OCI-LY3 (cell line): ENCODE results near the gene ZNF121.
"Not testable (repeated sequence)": the region's sequence is repeated elsewhere in the genome, so short reads cannot be mapped to it uniquely, and the experiment has no call there.

Experiments
- H2AFZ ChIP-seq: fragments of 200-600, 300-600 bp; shearing (Covaris generic); 2 replicates; pipeline ENCODE4 v1.6.0; 2014; ENCODE audit warnings: antibody characterized with exemption, low read depth, low read length
- H3K27ac ChIP-seq: fragments of 200-600, 300-600 bp; sonication (generic); 2 replicates; pipeline ENCODE4 v1.5.1; 2014; ENCODE audit warnings: mild to moderate bottlenecking, low read length, moderate library complexity, mixed read lengths
- H3K27me3 ChIP-seq: fragments of 200-600, 300-600 bp; sonication (generic); 2 replicates; pipeline ENCODE4 v1.6.1; 2014; ENCODE audit warnings: low read depth, low read length, mixed read lengths
- H3K36me3 ChIP-seq: fragments of 200-600, 300-600 bp; sonication (generic); replicated peaks from 2 replicates; pipeline ENCODE3; 2014; ENCODE audit warnings: low read depth, low read length, mixed read lengths
- H3K4me1 ChIP-seq: fragments of 300-600, 200-600 bp; sonication (generic); 2 replicates; pipeline ENCODE4 v1.6.1; 2014; ENCODE audit warnings: low read length, mixed read lengths
- H3K4me2 ChIP-seq: fragments of 200-600, 300-600 bp; sonication (generic); 2 replicates; pipeline ENCODE4 v1.6.1; 2014; ENCODE audit warnings: low read length, mixed read lengths
- H3K4me3 ChIP-seq: fragments of 300-600, 200-600 bp; sonication (generic); 2 replicates; pipeline ENCODE4 v1.5.1; 2014; ENCODE audit warnings: antibody characterized with exemption, mild to moderate bottlenecking, low read length, moderate library complexity
- H3K79me2 ChIP-seq: fragments of 300-600, 200-600 bp; shearing (Covaris generic); 2 replicates; pipeline ENCODE4 v1.6.1; 2014; ENCODE audit warnings: mild to moderate bottlenecking, low read length, mixed read lengths
- H3K9ac ChIP-seq: fragments of 300-600, 200-600 bp; shearing (Covaris generic); 2 replicates; pipeline ENCODE4 v1.6.0; 2014; ENCODE audit warnings: mild to moderate bottlenecking, low read length, moderate library complexity
- H3K9me3 ChIP-seq: fragments of 200-600, 300-600 bp; shearing (Covaris generic); 2 replicates; pipeline ENCODE4 v1.6.1; 2014; ENCODE audit warnings: low read length, mixed read lengths; ENCODE audit not compliant: insufficient read depth
- H4K20me1 ChIP-seq: fragments of 200-600, 300-600 bp; sonication (generic); 2 replicates; pipeline ENCODE4 v1.6.1; 2016; ENCODE audit warnings: low read length, mixed read lengths; ENCODE audit not compliant: insufficient read depth
- EZH2phosphoT487 ChIP-seq: fragments of 200-600 bp; shearing (Covaris generic); IDR thresholded peaks from 2 replicates; pipeline ENCODE4 v1.6.1; 2018; ENCODE audit warnings: antibody characterized with exemption, mixed run types, low read depth
- TF ChIP-seq, protein P1 (sequence below): fragments of 200-600, 300-600 bp; sonication (generic); IDR thresholded peaks from 2 replicates; pipeline ENCODE4 v1.5.1; 2014; ENCODE audit warnings: antibody characterized with exemption, low read length, low read depth

Gene ZNF121

DNA sequence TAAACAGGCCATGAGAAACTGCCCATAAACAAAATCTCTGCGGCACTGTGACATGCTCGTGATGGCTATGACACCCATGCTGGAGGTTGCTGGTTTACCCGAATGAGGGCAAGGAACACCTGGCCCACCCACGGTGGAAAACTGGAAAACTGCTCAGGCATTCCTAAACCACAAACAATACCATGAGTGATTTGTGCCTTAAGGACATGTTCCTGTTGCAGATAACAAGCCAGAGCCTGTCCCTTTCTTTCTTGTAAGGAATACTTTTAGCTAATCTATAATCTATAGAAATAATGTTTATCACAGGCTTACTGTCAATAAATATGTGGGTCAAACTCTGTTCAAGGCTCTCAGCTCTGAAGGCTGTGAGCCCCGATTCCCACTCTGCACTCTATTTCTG, 24.6 kb upstream of the ZNF121 start:
- TF ChIP-seq, protein P1, sequence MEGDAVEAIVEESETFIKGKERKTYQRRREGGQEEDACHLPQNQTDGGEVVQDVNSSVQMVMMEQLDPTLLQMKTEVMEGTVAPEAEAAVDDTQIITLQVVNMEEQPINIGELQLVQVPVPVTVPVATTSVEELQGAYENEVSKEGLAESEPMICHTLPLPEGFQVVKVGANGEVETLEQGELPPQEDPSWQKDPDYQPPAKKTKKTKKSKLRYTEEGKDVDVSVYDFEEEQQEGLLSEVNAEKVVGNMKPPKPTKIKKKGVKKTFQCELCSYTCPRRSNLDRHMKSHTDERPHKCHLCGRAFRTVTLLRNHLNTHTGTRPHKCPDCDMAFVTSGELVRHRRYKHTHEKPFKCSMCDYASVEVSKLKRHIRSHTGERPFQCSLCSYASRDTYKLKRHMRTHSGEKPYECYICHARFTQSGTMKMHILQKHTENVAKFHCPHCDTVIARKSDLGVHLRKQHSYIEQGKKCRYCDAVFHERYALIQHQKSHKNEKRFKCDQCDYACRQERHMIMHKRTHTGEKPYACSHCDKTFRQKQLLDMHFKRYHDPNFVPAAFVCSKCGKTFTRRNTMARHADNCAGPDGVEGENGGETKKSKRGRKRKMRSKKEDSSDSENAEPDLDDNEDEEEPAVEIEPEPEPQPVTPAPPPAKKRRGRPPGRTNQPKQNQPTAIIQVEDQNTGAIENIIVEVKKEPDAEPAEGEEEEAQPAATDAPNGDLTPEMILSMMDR = no peak
- TF ChIP-seq EZH2phosphoT487 = no peak
- Histone ChIP-seq H3K9ac (no peak overlapping the region), H3K4me2 (no peak overlapping the region), H2AFZ (no peak overlapping the region), H3K4me1 (no peaks in the 10 kb centered on the region), H3K27ac (no peak overlapping the region), H3K79me2 (no peaks in the 10 kb centered on the region), H4K20me1 (no peaks in the 10 kb centered on the region; the same call in 1 of the 2 replicates), H3K4me3 (no peak overlapping the region), H3K27me3 (no peaks in the 10 kb centered on the region), H3K9me3 (peaks cover 8% of the 10 kb centered on the region; the same call in 1 of the 2 replicates), H3K36me3 (peaks cover 61% of the 10 kb centered on the region)

DNA sequence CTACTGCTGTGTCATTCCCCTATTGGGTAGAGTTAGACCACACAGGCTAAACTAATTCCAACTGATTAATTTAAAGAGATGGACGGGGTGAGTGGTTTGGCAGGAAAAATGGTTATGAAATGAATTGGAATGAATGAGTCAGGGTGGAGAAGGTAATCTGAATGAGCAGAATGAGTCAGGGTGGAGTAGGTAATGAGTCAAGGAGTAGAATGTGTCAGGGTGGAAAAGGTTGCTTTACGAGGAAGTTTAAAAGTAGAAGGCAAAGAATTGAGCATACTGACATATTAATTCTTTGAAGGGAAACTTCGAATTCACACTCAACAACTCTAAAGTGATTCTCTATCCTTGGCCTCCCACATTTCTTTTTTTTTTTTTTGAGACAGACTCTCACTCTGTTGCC, 12.7 kb upstream of the ZNF121 start:
- Histone ChIP-seq H3K27ac (no peak overlapping the region), H3K79me2 (no peaks in the 10 kb centered on the region), H3K4me3 (no peak overlapping the region), H3K36me3 (no peaks in the 10 kb centered on the region), H3K4me2 (no peak overlapping the region), H2AFZ (no peak overlapping the region), H3K4me1 (no peaks in the 10 kb centered on the region), H4K20me1 (no peaks in the 10 kb centered on the region), H3K27me3 (peaks cover 3% of the 10 kb centered on the region; the same call in 1 of the 2 replicates), H3K9ac (no peak overlapping the region), H3K9me3 (no peaks in the 10 kb centered on the region)
- TF ChIP-seq, protein P1 = no peak
- TF ChIP-seq EZH2phosphoT487 = no peak

DNA sequence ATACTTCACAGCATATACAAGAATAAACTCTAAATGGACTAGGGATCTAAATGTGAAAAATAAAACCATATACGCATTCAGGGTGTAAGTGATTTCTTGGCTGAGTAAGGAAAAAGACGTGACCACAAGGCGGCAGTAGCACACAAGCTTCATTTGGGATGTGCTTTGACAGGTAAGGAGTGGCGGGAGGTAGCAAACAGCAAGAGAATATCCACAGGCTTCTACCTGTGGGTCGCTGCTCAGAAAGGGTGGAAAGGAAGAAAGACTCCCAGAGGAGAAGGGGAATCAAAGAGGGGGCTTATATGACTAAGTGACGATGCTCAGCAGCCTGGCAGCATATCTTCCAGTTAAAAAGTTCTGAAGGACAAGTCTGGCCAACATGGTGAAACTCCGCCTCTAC, 2.5 kb upstream of the ZNF121 start:
- no peak for TF ChIP-seq EZH2phosphoT487
- TF ChIP-seq, protein P1 = peak; percentile 75
- H4K20me1 ChIP-seq = peaks cover 5% of the 10 kb centered on the region; the same call in 1 of the 2 replicates
- H3K9ac ChIP-seq = peak overlapping the region; percentile 50
- H3K4me1 ChIP-seq = peaks cover 8% of the 10 kb centered on the region; the same call in 1 of the 2 replicates
- peak overlapping the region; percentile 63 for H3K4me3 ChIP-seq
- peaks cover 29% of the 10 kb centered on the region for H3K79me2 ChIP-seq
- peaks cover under 1% of the 10 kb centered on the region; the same call in 1 of the 2 replicates for H3K27me3 ChIP-seq
- peaks cover 10% of the 10 kb centered on the region for H3K36me3 ChIP-seq
- no peak overlapping the region for H3K27ac ChIP-seq
- peak overlapping the region; percentile 79 for H2AFZ ChIP-seq
- no peaks in the 10 kb centered on the region for H3K9me3 ChIP-seq
- peak overlapping the region; percentile 55 for H3K4me2 ChIP-seq

DNA sequence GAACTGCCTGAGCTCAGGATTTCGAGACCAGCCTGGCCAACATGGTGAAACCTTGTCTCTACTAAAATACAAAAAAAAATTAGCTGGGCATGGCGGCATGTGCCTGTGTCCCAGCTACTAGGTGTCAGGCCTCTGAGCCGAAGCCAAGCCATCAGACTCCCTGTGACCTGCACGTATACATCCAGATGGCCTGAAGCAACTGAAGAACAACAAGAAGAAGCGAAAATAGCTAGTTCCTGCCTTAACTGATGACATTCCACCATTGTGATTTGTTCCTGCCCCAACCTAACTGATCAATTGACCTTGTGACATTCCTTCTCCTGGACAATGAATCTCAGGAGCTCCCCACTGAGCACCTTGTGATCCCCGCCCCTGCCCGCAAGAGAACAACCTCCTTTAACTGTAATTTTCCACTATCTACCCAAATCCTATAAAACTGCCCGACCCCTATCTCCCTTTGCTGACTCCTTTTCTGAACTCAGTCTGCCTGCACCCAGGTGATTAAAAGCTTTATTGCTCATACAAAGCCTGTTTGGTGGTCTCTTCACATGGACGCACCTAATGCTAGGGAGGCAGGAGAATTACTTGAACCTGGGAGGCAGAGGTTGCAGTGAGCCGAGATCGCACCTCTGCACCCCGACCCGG, 2.1 kb downstream of the ZNF121 start:
- not testable (repeated sequence) for H3K27ac ChIP-seq, H3K9ac ChIP-seq, H3K4me2 ChIP-seq, H2AFZ ChIP-seq, H3K27me3 ChIP-seq, H3K4me3 ChIP-seq, H3K4me1 ChIP-seq
- H3K9me3 ChIP-seq = peaks cover 33% of the 10 kb centered on the region; the same call in 1 of the 2 replicates
- peaks cover 52% of the 10 kb centered on the region for H3K36me3 ChIP-seq
- peaks cover 38% of the 10 kb centered on the region for H4K20me1 ChIP-seq
- peaks cover 74% of the 10 kb centered on the region for H3K79me2 ChIP-seq
